Prostate gland (tissue), 2 donors: ENCODE measurements around the gene GALNT13. TPM values are rescaled to one million over a fixed set of nuclear protein-coding genes. Genes with fewer than 3 reads are reported as not detected.

Experiments used
- DNase-seq: peaks from one replicate; pipeline ENCODE4 v3.0.0-alpha.2; 2019; ENCODE audit warnings: low spot score
- H3K27ac ChIP-seq, 2 donors: fragments of 200-600 bp; sonication (generic); 2 replicates each; pipeline ENCODE4 v1.5.1; 2017 to 2019
- H3K27me3 ChIP-seq: fragments of 200-600 bp; sonication (generic); replicated peaks from 2 replicates; pipeline ENCODE4 v1.5.1; 2019; ENCODE audit not compliant: insufficient read depth
- H3K36me3 ChIP-seq, 2 donors: fragments of 200-600 bp; sonication (generic); 1 replicate in 1 of 2; 2 replicates in 1 of 2; pipeline versions ENCODE4 v1.5.1 to v1.8.1; 2017 to 2019
- H3K4me1 ChIP-seq: fragments of 200-600 bp; sonication (generic); replicated peaks from 2 replicates; pipeline ENCODE4 v1.5.1; 2019
- H3K4me3 ChIP-seq, 2 donors: fragments of 200-600 bp; sonication (generic); 2 replicates each; pipeline ENCODE4 v1.5.1; 2017 to 2019
- H3K9me3 ChIP-seq: fragments of 200-600 bp; sonication (generic); 2 replicates; pipeline ENCODE4 v1.5.1; 2017
- POLR2A ChIP-seq: fragments of 450-650 bp; IDR thresholded peaks from one replicate; pipeline ENCODE4 v1.6.1; 2016; ENCODE audit warnings: antibody characterized with exemption, mild to moderate bottlenecking
- POLR2AphosphoS5 ChIP-seq: sonication (generic); formaldehyde crosslinking; IDR thresholded peaks from one replicate; pipeline ENCODE4 v1.6.1; 2017; ENCODE audit warnings: antibody characterized with exemption
- WGBS: methylation state at CpG from one replicate; pipeline ENCODE4 v1.1.5; 2018; 5-methylcytosine and 5-hydroxymethylcytosine counted together
- intact Hi-C: fragments of 100-400 bp; cut with DNase I; formaldehyde crosslinking; loops from one replicate; pipeline ENCODE4 v1.14.2; 2022
- total RNA-seq, 2 donors: library from RNA; depleted of rRNA; stranded (reverse); fragments of >200 nt; gene quantifications; one replicate each; pipeline ENCODE4 v1.1.0, GENCODE V29; 2016
- TF ChIP-seq, protein P1 (sequence below), 4 experiments: fragments of 200-600 bp in 2 of 4; fragments of 450-650 bp in 2 of 4; sonication (generic) in 2 of 4; IDR thresholded peaks; 1 replicate in 3 of 4; 2 replicates in 1 of 4; pipeline ENCODE4 v1.5.1; 2016 to 2019; ENCODE audit warnings: antibody characterized with exemption in 4 of 4, mild to moderate bottlenecking in 2 of 4, moderate library complexity in 2 of 4

GALNT13 gene
- total RNA-seq, 2 donors from 2014 or later: 0.87 to 1.1 TPM

DNA sequence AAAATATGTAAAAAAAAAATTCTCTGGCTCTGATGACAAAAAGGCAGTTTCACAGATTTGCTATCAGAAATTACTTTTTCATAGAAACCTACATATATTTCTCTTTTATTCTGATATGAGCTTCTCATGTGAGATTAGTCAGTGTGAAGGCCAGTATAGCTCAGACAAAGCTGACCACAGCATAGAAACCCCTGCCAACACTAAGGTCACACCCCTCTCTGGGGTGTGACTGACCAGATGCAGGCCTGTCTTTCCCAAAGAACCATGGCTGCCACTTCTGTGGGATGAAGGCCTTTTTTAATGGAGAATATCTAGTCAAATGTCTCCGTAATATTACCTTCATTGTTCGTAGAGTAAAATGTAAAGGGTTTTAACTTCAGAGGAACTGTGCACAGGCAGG lies 496.4 kb downstream of the GALNT13 start:
- TF ChIP-seq, protein P1, sequence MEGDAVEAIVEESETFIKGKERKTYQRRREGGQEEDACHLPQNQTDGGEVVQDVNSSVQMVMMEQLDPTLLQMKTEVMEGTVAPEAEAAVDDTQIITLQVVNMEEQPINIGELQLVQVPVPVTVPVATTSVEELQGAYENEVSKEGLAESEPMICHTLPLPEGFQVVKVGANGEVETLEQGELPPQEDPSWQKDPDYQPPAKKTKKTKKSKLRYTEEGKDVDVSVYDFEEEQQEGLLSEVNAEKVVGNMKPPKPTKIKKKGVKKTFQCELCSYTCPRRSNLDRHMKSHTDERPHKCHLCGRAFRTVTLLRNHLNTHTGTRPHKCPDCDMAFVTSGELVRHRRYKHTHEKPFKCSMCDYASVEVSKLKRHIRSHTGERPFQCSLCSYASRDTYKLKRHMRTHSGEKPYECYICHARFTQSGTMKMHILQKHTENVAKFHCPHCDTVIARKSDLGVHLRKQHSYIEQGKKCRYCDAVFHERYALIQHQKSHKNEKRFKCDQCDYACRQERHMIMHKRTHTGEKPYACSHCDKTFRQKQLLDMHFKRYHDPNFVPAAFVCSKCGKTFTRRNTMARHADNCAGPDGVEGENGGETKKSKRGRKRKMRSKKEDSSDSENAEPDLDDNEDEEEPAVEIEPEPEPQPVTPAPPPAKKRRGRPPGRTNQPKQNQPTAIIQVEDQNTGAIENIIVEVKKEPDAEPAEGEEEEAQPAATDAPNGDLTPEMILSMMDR (IDR thresholded peaks at IDR 0.05): no peak
- TF ChIP-seq POLR2A: no peak
- no peak for TF ChIP-seq POLR2AphosphoS5
- intact Hi-C loops: no loop called here
- Histone ChIP-seq H3K36me3 (no peaks in the 10 kb centered on the region), H3K27me3 (no peaks in the 10 kb centered on the region), H3K9me3 (no peaks in the 10 kb centered on the region), H3K4me3 (no peak overlapping the region), H3K27ac (no peak overlapping the region), H3K4me1 (no peaks in the 10 kb centered on the region)
- no peak for DNase-seq
- WGBS: 97% methylated on average over 2 of the region's 2 CpGs

GRCh38 chr2:154370873-154371272 lies 499.2 kb downstream of the GALNT13 start:
- Histone ChIP-seq H3K4me3 (no peak overlapping the region), H3K36me3 (no peaks in the 10 kb centered on the region), H3K4me1 (no peaks in the 10 kb centered on the region), H3K27ac (no peak overlapping the region), H3K27me3 (no peaks in the 10 kb centered on the region), H3K9me3 (no peaks in the 10 kb centered on the region)
- intact Hi-C loops: loop anchor here (10.0 kb wide), 1 partner anchor 496 kb away; the partner anchor contains the start of gene GALNT13
- TF ChIP-seq, protein P1 (IDR thresholded peaks at IDR 0.05): no peak
- no peak for TF ChIP-seq POLR2A
- TF ChIP-seq POLR2AphosphoS5: no peak
- no peak for DNase-seq

DNA sequence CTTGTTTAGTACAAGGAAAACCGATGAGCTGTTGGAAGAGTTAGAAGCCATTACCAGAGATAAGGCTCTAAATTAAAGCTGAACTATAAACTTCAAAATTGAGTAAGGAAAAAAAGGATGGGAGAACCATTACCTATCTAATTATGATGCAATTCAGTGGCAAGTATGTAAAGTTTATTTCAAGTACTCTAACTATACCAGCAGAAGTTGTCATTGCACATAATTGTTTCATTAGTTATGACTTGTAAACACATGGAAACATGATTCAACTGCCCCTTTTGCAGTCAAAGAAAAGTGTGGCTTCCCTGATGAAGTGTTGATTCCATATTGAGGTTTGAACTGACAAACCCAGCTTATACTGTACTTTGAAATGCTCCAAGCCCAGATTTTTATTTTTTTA lies 502.7 kb downstream of the GALNT13 start:
- no peak for DNase-seq
- 48% methylated on average over 1 of the region's 1 CpG for WGBS
- no peaks in the 10 kb centered on the region for H3K9me3 ChIP-seq
- H3K4me1 ChIP-seq: no peaks in the 10 kb centered on the region
- intact Hi-C loops: loop anchor here (10.0 kb wide), 1 partner anchor 500 kb away; the partner anchor contains the start of gene GALNT13
- no peak overlapping the region for H3K4me3 ChIP-seq
- H3K27ac ChIP-seq: no peak overlapping the region
- H3K27me3 ChIP-seq: no peaks in the 10 kb centered on the region
- TF ChIP-seq POLR2AphosphoS5 (no peak), POLR2A (no peak)
- TF ChIP-seq, protein P1 (IDR thresholded peaks at IDR 0.05): no peak
- H3K36me3 ChIP-seq: no peaks in the 10 kb centered on the region

DNA sequence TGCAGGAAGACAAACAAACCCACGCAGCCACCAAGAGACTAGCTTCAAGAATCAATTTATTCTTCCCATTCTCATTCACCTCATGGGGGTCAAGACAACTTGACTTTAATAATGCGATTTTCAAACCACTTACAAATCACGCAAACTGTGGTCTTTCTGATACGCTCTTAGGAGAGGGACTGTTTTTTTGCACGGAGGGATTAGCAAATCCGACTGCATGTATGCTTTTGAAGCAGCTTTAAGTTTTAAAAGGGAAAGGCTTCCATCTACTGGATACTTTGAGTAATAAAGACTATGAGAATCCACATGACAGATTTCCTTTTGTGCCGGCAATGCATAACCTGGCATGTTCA lies 503.8 kb downstream of the GALNT13 start:
- no peak for DNase-seq
- H3K27ac ChIP-seq: no peak overlapping the region
- H3K4me1 ChIP-seq: no peaks in the 10 kb centered on the region
- 8% methylated on average over 7 of the region's 7 CpGs for WGBS
- no peak overlapping the region for H3K4me3 ChIP-seq
- no peaks in the 10 kb centered on the region for H3K9me3 ChIP-seq
- intact Hi-C loops: loop anchor here (10.0 kb wide), 1 partner anchor 501 kb away; the partner anchor contains the start of gene GALNT13
- H3K36me3 ChIP-seq: no peaks in the 10 kb centered on the region
- TF ChIP-seq POLR2A: no peak
- TF ChIP-seq, protein P1 (IDR thresholded peaks at IDR 0.05): peak in 1 of 4 experiments; percentile 24
- H3K27me3 ChIP-seq: no peaks in the 10 kb centered on the region

- Histone ChIP-seq H3K36me3 (no peaks in the 10 kb centered on the region), H3K9me3 (no peaks in the 10 kb centered on the region), H3K4me1 (no peaks in the 10 kb centered on the region), H3K27me3 (no peaks in the 10 kb centered on the region), H3K27ac (no peak overlapping the region), H3K4me3 (no peak overlapping the region)
- no peak for TF ChIP-seq POLR2AphosphoS5
- DNase-seq: no peak
- WGBS: 51% methylated on average over 2 of the region's 2 CpGs
- intact Hi-C loops: no loop called here
Observed at GRCh38 chr2:154381931-154382794, 510.4 kb downstream of the GALNT13 start.
